ENCODE measurements around the gene BRD7.

The BRD7 gene

GRCh38 chr16:50292566-50292948 is 76.2 kb downstream of the BRD7 start:
- Histone ChIP-seq H3K36me3 (replicated peaks; ENCODE audit: low read depth, low read length) (peaks cover 47% of the 10 kb centered on the region), H3K9ac (ENCODE audit: low read length) (no peak overlapping the region), H3K27ac (ENCODE audit: low read length) (no peak overlapping the region), H3K27me3 (ENCODE audit: low read depth, low read length) (no peaks in the 10 kb centered on the region), H3K79me2 (ENCODE audit: low read length) (peaks cover 6% of the 10 kb centered on the region; the same call in 1 of the 2 replicates), H4K20me1 (ENCODE audit: insufficient read depth, low read length) (peaks cover 16% of the 10 kb centered on the region), H3K4me3 (ENCODE audit: low read length) (no peak overlapping the region), H2AFZ (ENCODE audit: low read depth, low read length) (no peak overlapping the region), H3K4me2 (ENCODE audit: low read length) (no peak overlapping the region), H3K9me3 (ENCODE audit: insufficient read depth, low read length) (no peaks in the 10 kb centered on the region), H3K4me1 (ENCODE audit: low read length) (no peaks in the 10 kb centered on the region)
- TF ChIP-seq, protein P1, sequence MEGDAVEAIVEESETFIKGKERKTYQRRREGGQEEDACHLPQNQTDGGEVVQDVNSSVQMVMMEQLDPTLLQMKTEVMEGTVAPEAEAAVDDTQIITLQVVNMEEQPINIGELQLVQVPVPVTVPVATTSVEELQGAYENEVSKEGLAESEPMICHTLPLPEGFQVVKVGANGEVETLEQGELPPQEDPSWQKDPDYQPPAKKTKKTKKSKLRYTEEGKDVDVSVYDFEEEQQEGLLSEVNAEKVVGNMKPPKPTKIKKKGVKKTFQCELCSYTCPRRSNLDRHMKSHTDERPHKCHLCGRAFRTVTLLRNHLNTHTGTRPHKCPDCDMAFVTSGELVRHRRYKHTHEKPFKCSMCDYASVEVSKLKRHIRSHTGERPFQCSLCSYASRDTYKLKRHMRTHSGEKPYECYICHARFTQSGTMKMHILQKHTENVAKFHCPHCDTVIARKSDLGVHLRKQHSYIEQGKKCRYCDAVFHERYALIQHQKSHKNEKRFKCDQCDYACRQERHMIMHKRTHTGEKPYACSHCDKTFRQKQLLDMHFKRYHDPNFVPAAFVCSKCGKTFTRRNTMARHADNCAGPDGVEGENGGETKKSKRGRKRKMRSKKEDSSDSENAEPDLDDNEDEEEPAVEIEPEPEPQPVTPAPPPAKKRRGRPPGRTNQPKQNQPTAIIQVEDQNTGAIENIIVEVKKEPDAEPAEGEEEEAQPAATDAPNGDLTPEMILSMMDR (IDR thresholded peaks at IDR 0.05; ENCODE audit: low read depth, low read length), result no peak

- no peaks in the 10 kb centered on the region for H3K4me1 ChIP-seq (ENCODE audit: low read length)
- TF ChIP-seq EZH2phosphoT487 (IDR thresholded peaks at IDR 0.05; ENCODE audit: low read depth), result no peak
- TF ChIP-seq, protein P1 (IDR thresholded peaks at IDR 0.05; ENCODE audit: low read depth, low read length), result no peak
Observed at GRCh38 chr16:50291719-50292565, 76.8 kb downstream of the BRD7 start.

DNA sequence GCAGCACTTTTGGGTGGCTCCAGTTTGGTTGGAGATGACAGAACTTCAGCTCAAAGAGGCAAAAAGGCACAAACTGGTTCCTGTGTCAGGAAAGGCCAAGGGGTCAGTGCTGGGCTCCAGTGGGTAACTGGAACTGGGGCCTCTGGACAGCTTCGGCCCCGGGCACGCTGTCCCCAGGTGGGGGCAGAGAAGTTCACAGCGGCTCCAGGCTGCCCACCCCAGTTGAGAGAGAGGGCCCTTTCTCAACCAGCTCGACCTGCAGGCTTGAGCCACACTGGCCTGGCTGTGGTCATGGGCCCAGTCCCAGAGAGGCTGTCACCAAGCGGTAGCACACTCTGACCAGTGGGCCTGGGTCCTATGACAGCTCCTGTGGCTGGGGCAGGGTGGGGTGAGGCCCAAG is 77.9 kb downstream of the BRD7 start:
- Histone ChIP-seq H3K27ac (ENCODE audit: low read length) (no peak overlapping the region), H3K36me3 (replicated peaks; ENCODE audit: low read depth, low read length) (peaks cover 53% of the 10 kb centered on the region), H3K9ac (ENCODE audit: low read length) (no peak overlapping the region), H2AFZ (ENCODE audit: low read depth, low read length) (no peak overlapping the region), H4K20me1 (ENCODE audit: insufficient read depth, low read length) (peaks cover 20% of the 10 kb centered on the region), H3K4me1 (ENCODE audit: low read length) (no peaks in the 10 kb centered on the region), H3K4me2 (ENCODE audit: low read length) (no peak overlapping the region), H3K4me3 (ENCODE audit: low read length) (no peak overlapping the region), H3K9me3 (ENCODE audit: insufficient read depth, low read length) (no peaks in the 10 kb centered on the region), H3K27me3 (ENCODE audit: low read depth, low read length) (no peaks in the 10 kb centered on the region), H3K79me2 (ENCODE audit: low read length) (peaks cover 19% of the 10 kb centered on the region)
- TF ChIP-seq, protein P1 (IDR thresholded peaks at IDR 0.05; ENCODE audit: low read depth, low read length), result no peak
- TF ChIP-seq EZH2phosphoT487 (IDR thresholded peaks at IDR 0.05; ENCODE audit: low read depth), result no peak

More at GRCh38 chr16:50291719-50292565, 76.8 kb downstream of the BRD7 start:
- H3K36me3 ChIP-seq (replicated peaks; ENCODE audit: low read depth, low read length), result peaks cover 47% of the 10 kb centered on the region
- H3K27me3 ChIP-seq (ENCODE audit: low read depth, low read length), result no peaks in the 10 kb centered on the region
- peaks cover 15% of the 10 kb centered on the region for H4K20me1 ChIP-seq (ENCODE audit: insufficient read depth, low read length)
- H3K9ac ChIP-seq (ENCODE audit: low read length), result no peak overlapping the region
- peaks cover 8% of the 10 kb centered on the region; the same call in 1 of the 2 replicates for H3K79me2 ChIP-seq (ENCODE audit: low read length)
- H2AFZ ChIP-seq (ENCODE audit: low read depth, low read length), result no peak overlapping the region
- no peak overlapping the region for H3K4me2 ChIP-seq (ENCODE audit: low read length)
- H3K9me3 ChIP-seq (ENCODE audit: insufficient read depth, low read length), result no peaks in the 10 kb centered on the region
- no peak overlapping the region for H3K27ac ChIP-seq (ENCODE audit: low read length)
- H3K4me3 ChIP-seq (ENCODE audit: low read length), result no peak overlapping the region

GRCh38 chr16:50289950-50290764 is 78.6 kb downstream of the BRD7 start:
- peaks cover 26% of the 10 kb centered on the region for H3K79me2 ChIP-seq (ENCODE audit: low read length)
- no peak overlapping the region for H3K4me2 ChIP-seq (ENCODE audit: low read length)
- no peak overlapping the region for H3K4me3 ChIP-seq (ENCODE audit: low read length)
- H4K20me1 ChIP-seq (ENCODE audit: insufficient read depth, low read length), result peaks cover 27% of the 10 kb centered on the region
- no peaks in the 10 kb centered on the region for H3K27me3 ChIP-seq (ENCODE audit: low read depth, low read length)
- no peak overlapping the region for H2AFZ ChIP-seq (ENCODE audit: low read depth, low read length)
- no peaks in the 10 kb centered on the region for H3K9me3 ChIP-seq (ENCODE audit: insufficient read depth, low read length)
- H3K27ac ChIP-seq (ENCODE audit: low read length), result no peak overlapping the region
- no peak for TF ChIP-seq EZH2phosphoT487 (IDR thresholded peaks at IDR 0.05; ENCODE audit: low read depth)
- TF ChIP-seq, protein P1 (IDR thresholded peaks at IDR 0.05; ENCODE audit: low read depth, low read length), result no peak
- no peak overlapping the region for H3K9ac ChIP-seq (ENCODE audit: low read length)
- peaks cover 47% of the 10 kb centered on the region for H3K36me3 ChIP-seq (replicated peaks; ENCODE audit: low read depth, low read length)
- H3K4me1 ChIP-seq (ENCODE audit: low read length), result no peaks in the 10 kb centered on the region
